ES-I3 (cell line): Measurements from ENCODE around the gene SUCO.
"Not testable (repeated sequence)": the region's sequence is repeated elsewhere in the genome, so short reads cannot be mapped to it uniquely, and the experiment has no call there.

Source experiments
- H3K36me3 ChIP-seq: 2 replicates; pipeline ENCODE4 v1.6.1; 2013; ENCODE audit warnings: mild to moderate bottlenecking, low read length, control low read depth, moderate library complexity; ENCODE audit not compliant: insufficient read depth
- H3K4me1 ChIP-seq: 2 replicates; pipeline ENCODE4 v1.6.1; 2013; ENCODE audit warnings: mild to moderate bottlenecking, control low read depth, low read length; ENCODE audit not compliant: insufficient read depth
- H3K9ac ChIP-seq: 2 replicates; pipeline ENCODE4 v1.6.1; 2013; ENCODE audit warnings: low read depth, mild to moderate bottlenecking, low read length, moderate library complexity
- H3K9me3 ChIP-seq: 2 replicates; pipeline ENCODE4 v1.6.1; 2013; ENCODE audit warnings: mild to moderate bottlenecking, low read length, moderate library complexity; ENCODE audit not compliant: control insufficient read depth, insufficient read depth

SUCO gene

GRCh38 chr1:172559572-172560210 is 26.7 kb downstream of the SUCO start:
- no peaks in the 10 kb centered on the region for H3K4me1 ChIP-seq
- no peaks in the 10 kb centered on the region for H3K9me3 ChIP-seq
- H3K9ac ChIP-seq = no peak overlapping the region
- H3K36me3 ChIP-seq = peaks cover 23% of the 10 kb centered on the region

DNA sequence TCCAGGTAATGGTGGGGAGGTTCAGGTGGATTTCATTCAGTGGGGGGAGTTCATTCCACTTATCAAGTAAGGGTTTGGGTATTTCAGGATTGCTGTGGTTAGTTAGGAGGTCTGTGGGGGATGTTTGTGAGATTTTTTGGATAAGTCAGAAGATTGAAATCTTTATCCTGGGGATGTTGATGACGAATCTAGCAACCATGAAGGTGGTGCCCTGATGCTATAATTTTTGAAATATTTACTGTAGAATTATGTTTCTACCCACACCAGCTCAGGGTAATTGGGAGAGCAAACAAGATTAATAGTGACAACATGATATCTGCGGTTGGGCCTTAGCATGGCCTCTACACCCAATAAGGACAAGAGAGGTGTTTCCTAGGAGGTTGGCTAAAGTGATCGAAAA is 28.3 kb downstream of the SUCO start:
- no peaks in the 10 kb centered on the region for H3K9me3 ChIP-seq
- H3K36me3 ChIP-seq = peaks cover 35% of the 10 kb centered on the region
- no peak overlapping the region for H3K9ac ChIP-seq
- H3K4me1 ChIP-seq = no peaks in the 10 kb centered on the region

GRCh38 chr1:172566196-172566997 is 33.4 kb downstream of the SUCO start:
- H3K9me3 ChIP-seq = peaks cover 10% of the 10 kb centered on the region; the same call in 1 of the 2 replicates
- no peak overlapping the region for H3K9ac ChIP-seq
- no peaks in the 10 kb centered on the region for H3K4me1 ChIP-seq
- peaks cover 43% of the 10 kb centered on the region for H3K36me3 ChIP-seq

- Histone ChIP-seq H3K9me3 (peaks cover 10% of the 10 kb centered on the region; the same call in 1 of the 2 replicates), H3K4me1 (no peaks in the 10 kb centered on the region), H3K9ac (no peak overlapping the region), H3K36me3 (peaks cover 34% of the 10 kb centered on the region)
Measured at GRCh38 chr1:172567720-172568119, 34.8 kb downstream of the SUCO start.

- Histone ChIP-seq H3K4me1 (no peaks in the 10 kb centered on the region), H3K36me3 (peaks cover 7% of the 10 kb centered on the region; the same call in 1 of the 2 replicates), H3K9ac (no peak overlapping the region), H3K9me3 (peaks cover 4% of the 10 kb centered on the region; the same call in 1 of the 2 replicates)
Measured at GRCh38 chr1:172574080-172574479, 41.1 kb downstream of the SUCO start.

DNA sequence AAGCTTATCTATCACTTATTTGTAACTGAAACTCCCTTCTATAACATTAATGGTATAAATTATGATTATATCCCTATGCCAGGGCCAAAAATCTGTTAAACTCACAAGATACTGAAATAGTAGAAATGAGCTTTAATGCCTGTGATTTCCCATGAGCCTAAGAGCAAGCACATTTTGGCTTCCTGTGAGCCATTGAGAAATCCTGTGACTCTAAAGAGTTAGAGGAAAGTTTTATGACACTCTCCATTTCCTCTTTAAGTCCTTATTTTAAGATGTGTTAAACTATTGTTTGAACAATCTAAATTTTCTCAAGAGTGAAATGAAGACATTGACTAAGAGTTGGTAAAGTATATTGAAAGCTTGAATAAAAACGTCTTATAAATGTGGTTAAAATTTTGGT is 45.6 kb downstream of the SUCO start:
- Histone ChIP-seq H3K36me3 (no peaks in the 10 kb centered on the region; the same call in 1 of the 2 replicates), H3K9me3 (no peaks in the 10 kb centered on the region), H3K4me1 (peaks cover 22% of the 10 kb centered on the region; the same call in 1 of the 2 replicates), H3K9ac (no peak overlapping the region)

GRCh38 chr1:172581273-172581672 is 48.3 kb downstream of the SUCO start:
- Histone ChIP-seq H3K4me1 (peaks cover 24% of the 10 kb centered on the region; the same call in 1 of the 2 replicates), H3K9ac (no peak overlapping the region), H3K9me3 (no peaks in the 10 kb centered on the region), H3K36me3 (no peaks in the 10 kb centered on the region)

GRCh38 chr1:172581779-172582178 is 48.8 kb downstream of the SUCO start:
- H3K4me1 ChIP-seq = peaks cover 24% of the 10 kb centered on the region; the same call in 1 of the 2 replicates
- H3K9ac ChIP-seq = no peak overlapping the region
- no peaks in the 10 kb centered on the region for H3K36me3 ChIP-seq
- H3K9me3 ChIP-seq = no peaks in the 10 kb centered on the region

DNA sequence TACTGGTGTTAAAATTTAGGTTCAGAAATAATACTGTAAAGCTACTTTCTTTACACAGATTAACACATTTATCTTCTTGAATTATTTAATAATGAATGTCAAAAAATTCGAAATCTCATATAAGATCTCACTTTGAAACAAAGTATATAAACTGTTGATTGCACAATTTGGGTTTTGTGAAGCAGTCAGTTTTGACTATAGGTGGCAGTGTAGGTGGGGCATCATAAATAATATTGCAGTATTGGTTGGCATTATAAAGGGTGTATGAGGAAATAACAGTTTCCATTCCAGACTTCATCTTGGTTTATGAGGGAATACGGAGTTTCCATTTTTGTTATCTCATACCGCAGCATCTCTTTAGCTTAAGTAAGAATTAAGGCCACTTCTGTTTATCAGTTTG is 49.9 kb downstream of the SUCO start:
- Histone ChIP-seq H3K9me3 (no peaks in the 10 kb centered on the region), H3K9ac (no peak overlapping the region), H3K4me1 (peaks cover 24% of the 10 kb centered on the region; the same call in 1 of the 2 replicates), H3K36me3 (no peaks in the 10 kb centered on the region)

DNA sequence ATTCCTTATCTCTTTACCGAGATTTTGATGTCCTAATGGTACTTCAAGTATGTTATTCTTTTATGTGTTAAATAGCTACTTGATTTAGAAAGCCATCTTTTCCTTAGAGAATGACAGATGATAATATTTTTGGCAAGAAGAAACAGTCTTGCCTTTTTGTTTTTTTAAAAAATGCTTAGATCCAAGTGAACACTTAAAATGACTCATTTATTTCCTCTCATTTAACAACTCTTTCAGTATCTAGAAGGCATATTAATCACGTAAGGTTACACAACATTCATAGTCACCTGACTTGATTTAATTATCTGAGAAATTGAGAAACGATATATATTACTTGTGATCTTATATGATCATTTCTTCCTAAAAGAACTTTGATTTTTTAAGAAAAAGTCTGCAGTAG is 52.4 kb downstream of the SUCO start:
- H3K4me1 ChIP-seq = peaks cover 24% of the 10 kb centered on the region; the same call in 1 of the 2 replicates
- H3K36me3 ChIP-seq = peaks cover 11% of the 10 kb centered on the region
- no peak overlapping the region for H3K9ac ChIP-seq
- H3K9me3 ChIP-seq = no peaks in the 10 kb centered on the region

GRCh38 chr1:172585861-172586260 is 52.9 kb downstream of the SUCO start:
- H3K36me3 ChIP-seq = peaks cover 16% of the 10 kb centered on the region
- no peaks in the 10 kb centered on the region; the same call in 1 of the 2 replicates for H3K9me3 ChIP-seq
- peaks cover 23% of the 10 kb centered on the region; the same call in 1 of the 2 replicates for H3K4me1 ChIP-seq
- H3K9ac ChIP-seq = no peak overlapping the region

DNA sequence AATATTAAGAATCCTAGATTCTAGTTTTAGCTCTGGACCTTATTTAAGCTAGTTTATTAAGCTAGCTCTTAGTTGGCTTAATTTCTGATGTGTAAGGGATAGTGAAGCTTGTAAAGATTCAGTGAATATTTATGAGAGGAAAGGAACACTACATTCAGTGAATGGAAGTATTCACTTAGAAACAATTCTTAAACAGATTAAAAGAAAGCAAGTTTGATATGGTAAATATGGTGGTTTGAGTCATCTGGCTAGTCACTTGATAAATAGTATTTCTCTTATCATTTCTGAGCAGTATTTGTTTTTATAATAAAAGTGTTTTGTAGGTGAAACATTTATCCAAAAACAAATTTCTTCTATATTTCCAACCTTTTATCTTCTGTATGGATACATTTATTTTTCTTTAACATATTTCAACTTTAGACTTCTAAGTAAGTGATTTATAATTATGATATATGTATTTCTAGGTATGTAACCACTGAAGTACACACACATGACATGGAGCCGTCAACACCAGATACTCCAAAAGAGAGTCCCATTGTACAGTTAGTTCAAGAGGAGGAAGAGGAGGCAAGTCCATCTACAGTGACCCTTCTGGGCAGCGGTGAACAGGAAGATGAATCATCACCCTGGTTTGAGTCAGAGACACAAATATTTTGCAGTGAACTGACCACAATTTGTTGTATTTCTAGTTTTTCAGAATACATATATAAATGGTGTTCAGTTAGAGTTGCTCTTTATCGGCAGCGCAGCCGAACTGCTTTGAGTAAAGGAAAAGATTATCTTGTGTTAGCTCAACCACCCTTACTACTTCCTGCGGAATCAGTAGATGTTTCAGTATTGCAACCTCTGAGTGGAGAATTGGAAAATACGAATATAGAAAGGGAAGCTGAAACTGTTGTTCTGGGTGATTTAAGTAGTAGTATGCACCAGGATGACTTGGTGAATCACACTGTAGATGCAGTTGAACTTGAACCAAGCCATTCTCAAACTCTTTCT is 55.6 kb downstream of the SUCO start:
- peaks cover 18% of the 10 kb centered on the region for H3K36me3 ChIP-seq
- H3K9me3 ChIP-seq = no peaks in the 10 kb centered on the region; the same call in 1 of the 2 replicates
- H3K9ac ChIP-seq = no peak overlapping the region

GRCh38 chr1:172589553-172589952 is 56.6 kb downstream of the SUCO start:
- Histone ChIP-seq H3K9me3 (no peaks in the 10 kb centered on the region; the same call in 1 of the 2 replicates), H3K36me3 (peaks cover 18% of the 10 kb centered on the region), H3K4me1 (no peaks in the 10 kb centered on the region), H3K9ac (no peak overlapping the region)

More for the DNA sequence above, 55.6 kb downstream of the SUCO start:
- peaks cover 2% of the 10 kb centered on the region; the same call in 1 of the 2 replicates for H3K4me1 ChIP-seq

DNA sequence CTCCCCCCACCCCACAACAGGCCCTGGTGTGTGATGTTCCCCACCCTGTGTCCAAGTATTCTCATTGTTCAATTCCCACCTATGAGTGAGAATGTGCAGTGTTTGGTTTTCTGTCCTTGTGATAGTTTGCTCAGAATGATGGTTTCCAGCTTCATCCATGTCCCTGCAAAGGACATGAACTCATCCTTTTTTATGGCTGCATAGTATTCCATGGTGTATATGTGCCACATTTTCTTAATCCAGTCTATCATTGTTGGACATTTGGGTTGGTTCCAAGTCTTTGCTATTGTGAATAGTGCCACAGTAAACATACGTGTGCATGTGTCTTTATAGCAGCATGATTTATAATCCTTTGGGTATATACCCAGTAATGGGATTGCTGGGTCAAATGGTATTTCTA is 58.5 kb downstream of the SUCO start:
- H3K9me3 ChIP-seq, H3K4me1 ChIP-seq, H3K9ac ChIP-seq: not testable (repeated sequence)
- peaks cover 18% of the 10 kb centered on the region for H3K36me3 ChIP-seq
